NOMO-1 treated with DMSO at 0.1 percent for 48 hours (cell line): ENCODE results near the gene ATP2B3.

ENCODE experiments used
- DNase-seq: peaks from one replicate; lab custom pipeline; 2025; ENCODE audit not compliant: unreplicated experiment; lab: John Stamatoyannopoulos, UW

The ATP2B3 gene

GRCh38 chrX:153631907-153632594 is 114.6 kb downstream of the ATP2B3 start:
- DNase-seq: no peak
